ENCODE results near the gene CDH23. TPM values are rescaled to one million over a fixed set of nuclear protein-coding genes. Genes with fewer than 3 reads are reported as not detected.

The CDH23 gene
- total RNA-seq, 1 experiment from 2014 or later = 2.9 TPM

DNA sequence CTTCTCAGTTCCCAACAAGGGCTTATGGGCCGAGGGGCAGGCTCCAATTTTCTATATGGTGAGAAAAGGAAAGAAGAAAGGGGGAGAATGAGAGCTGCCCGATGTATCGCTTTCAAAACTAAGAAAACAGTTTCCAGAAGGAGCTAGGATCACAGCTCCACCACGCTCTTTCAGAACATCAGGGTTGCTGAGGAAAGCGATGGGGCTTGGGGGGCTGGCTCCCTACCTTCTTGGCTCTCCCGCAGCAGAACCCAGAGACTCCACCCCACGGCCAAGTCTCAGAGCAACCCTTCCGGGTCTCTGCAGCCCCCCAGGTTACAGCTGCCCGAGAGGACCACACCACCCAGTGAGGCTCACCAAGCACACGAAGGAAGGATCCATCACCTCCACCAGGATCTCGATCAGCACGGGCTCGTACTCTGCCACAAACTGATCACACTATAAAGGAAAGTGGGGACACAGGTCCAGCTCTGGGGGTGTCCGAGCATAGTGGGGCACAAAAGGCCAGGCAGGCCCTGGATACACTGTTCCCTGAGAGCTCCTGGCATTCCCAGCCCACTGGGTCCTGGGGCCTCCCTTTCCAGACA is 422.0 kb downstream of the CDH23 start:
- no peaks in the 10 kb centered on the region for H3K9me3 Mint-ChIP-seq
- ChIA-PET CTCF (no interaction called here), POLR2A (no interaction called here)

GRCh38 chr10:71819441-71819861 is 422.7 kb downstream of the CDH23 start:
- ATAC-seq (no peak), DNase-seq (ENCODE audit: low spot score) (no peak)
- ChIA-PET CTCF (no interaction called here), POLR2A (interaction anchor here (0.6 kb wide), 1 partner anchor 13 kb away, joined by 3 read pairs; no protein-coding TSS in a partner anchor)
- Mint-ChIP-seq H3K27me3 (ENCODE audit: low read depth) (no peaks in the 10 kb centered on the region), H3K36me3 (peaks cover 75% of the 10 kb centered on the region), H3K4me3 (no peak overlapping the region), H3K4me1 (peaks cover 12% of the 10 kb centered on the region), H3K9me3 (no peaks in the 10 kb centered on the region), H3K27ac (no peak overlapping the region)
- TF ChIP-seq ERG (CRISPR knock-in tag; IDR thresholded peaks at IDR 0.05) (no peak), ZNF416 (CRISPR knock-in tag; IDR thresholded peaks at IDR 0.05) (no peak), ATF2 (CRISPR knock-in tag; IDR thresholded peaks at IDR 0.05; ENCODE audit: borderline replicate concordance, low read depth) (no peak), ZNF532 (CRISPR knock-in tag; IDR thresholded peaks at IDR 0.05; ENCODE audit: borderline replicate concordance) (no peak), ZNF317 (CRISPR knock-in tag; IDR thresholded peaks at IDR 0.05; ENCODE audit: borderline replicate concordance, low read depth) (no peak), ZNF232 (CRISPR knock-in tag; IDR thresholded peaks at IDR 0.05) (no peak), ZNF219 (CRISPR knock-in tag; IDR thresholded peaks at IDR 0.05; ENCODE audit: borderline replicate concordance) (no peak), ZNF263 (CRISPR knock-in tag; IDR thresholded peaks at IDR 0.05; ENCODE audit: low read depth) (no peak), JAZF1 (CRISPR knock-in tag; IDR thresholded peaks at IDR 0.05) (no peak), GTF2I (CRISPR knock-in tag; conservative IDR thresholded peaks at IDR 0.05) (no peak), CREB1 (CRISPR knock-in tag; IDR thresholded peaks at IDR 0.05) (no peak), GABPB1 (CRISPR knock-in tag; IDR thresholded peaks at IDR 0.05) (no peak)
- TF ChIP-seq, protein P1, sequence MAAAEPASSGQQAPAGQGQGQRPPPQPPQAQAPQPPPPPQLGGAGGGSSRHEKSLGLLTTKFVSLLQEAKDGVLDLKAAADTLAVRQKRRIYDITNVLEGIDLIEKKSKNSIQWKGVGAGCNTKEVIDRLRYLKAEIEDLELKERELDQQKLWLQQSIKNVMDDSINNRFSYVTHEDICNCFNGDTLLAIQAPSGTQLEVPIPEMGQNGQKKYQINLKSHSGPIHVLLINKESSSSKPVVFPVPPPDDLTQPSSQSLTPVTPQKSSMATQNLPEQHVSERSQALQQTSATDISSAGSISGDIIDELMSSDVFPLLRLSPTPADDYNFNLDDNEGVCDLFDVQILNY (CRISPR knock-in tag; IDR thresholded peaks at IDR 0.05) = no peak

More for the DNA sequence above, 422.0 kb downstream of the CDH23 start:
- ATAC-seq (no peak), DNase-seq (ENCODE audit: low spot score) (no peak)
- Mint-ChIP-seq H3K4me1 (peaks cover 5% of the 10 kb centered on the region), H3K27ac (no peak overlapping the region), H3K36me3 (peaks cover 74% of the 10 kb centered on the region), H3K4me3 (no peak overlapping the region), H3K27me3 (ENCODE audit: low read depth) (no peaks in the 10 kb centered on the region)
- no peak for TF ChIP-seq EMX1 (CRISPR knock-in tag; IDR thresholded peaks at IDR 0.05)
- TF ChIP-seq, protein P1 (CRISPR knock-in tag; IDR thresholded peaks at IDR 0.05) = no peak
- no peak for TF ChIP-seq ZNF423 (CRISPR knock-in tag; IDR thresholded peaks at IDR 0.05)
- no peak for TF ChIP-seq ZNF263 (CRISPR knock-in tag; IDR thresholded peaks at IDR 0.05; ENCODE audit: low read depth)
- no peak for TF ChIP-seq OVOL2 (CRISPR knock-in tag; IDR thresholded peaks at IDR 0.05; ENCODE audit: borderline replicate concordance)

All from WTC11 (cell line).